GM21528 (cell line): ENCODE data around the gene PGLYRP2.

Experiments used
- ATAC-seq: cut with Tn5 transposase; IDR thresholded peaks from one replicate; pipeline ENCODE4 v1.9.1; 2021; ENCODE audit warnings: mild to moderate bottlenecking, moderate library complexity; ENCODE audit not compliant: unreplicated experiment, low FRiP score

PGLYRP2 gene

DNA sequence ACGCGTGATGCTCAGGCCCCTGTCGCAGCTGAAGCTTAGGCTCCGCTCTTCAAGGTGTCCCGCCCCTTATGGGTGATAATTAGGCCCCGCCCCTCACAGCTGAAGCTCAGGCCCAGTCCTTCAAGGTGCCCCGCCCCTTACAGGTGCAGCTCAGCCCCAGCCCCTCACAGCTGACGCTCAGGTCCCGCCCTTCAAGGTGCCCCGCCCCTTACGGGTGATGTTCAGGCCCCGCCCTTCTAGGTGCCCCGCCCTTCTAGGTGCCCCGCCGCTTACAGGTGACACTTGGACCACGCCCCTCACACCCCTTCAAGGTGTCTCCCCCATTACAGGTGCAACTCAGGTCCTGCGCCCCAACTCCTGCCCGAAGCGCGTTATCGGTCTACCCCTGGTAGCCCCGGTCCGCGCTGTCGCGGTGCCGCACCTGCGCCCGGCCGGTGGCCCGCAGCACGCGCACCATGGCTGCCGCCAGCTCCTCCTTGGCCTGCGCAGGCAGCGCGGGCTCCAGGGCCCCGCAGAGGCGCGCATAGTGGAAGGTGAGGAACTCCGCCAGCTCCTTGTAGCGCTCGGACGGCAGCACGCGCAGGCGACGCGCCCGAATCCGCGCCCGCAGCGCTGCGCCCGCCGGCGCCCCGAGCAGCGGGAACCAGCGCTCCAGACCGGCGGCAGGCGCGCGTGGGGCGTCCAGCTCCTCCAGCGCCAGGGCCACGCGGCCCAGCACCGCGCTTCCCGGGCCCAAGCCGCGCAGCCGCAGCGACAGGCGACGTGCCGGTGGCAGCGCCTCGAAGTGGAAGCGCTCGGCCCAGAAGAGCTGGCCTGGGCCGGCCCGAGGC is 22.2 kb downstream of the PGLYRP2 start:
- ATAC-seq, result no peak

DNA sequence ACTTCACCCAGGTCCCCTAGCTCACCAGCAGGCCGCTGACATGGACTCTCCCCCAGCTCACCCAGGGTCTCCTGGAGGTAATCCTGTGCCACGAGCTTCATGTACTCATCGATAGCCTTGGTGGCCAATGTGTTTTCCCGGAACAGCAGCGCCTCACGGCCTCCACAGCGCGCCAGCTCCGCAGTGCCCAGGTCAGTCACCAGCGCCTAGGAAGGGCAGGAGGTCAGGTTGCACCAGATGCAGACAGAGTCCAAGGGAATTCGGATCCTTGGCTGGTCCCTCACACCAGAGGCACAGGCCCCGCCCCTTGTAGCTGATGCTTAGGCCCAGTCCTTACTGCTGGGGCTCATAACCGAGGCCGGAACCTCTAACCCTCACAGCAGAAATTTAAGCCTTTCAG is 22.9 kb downstream of the PGLYRP2 start:
- ATAC-seq, result no peak

DNA sequence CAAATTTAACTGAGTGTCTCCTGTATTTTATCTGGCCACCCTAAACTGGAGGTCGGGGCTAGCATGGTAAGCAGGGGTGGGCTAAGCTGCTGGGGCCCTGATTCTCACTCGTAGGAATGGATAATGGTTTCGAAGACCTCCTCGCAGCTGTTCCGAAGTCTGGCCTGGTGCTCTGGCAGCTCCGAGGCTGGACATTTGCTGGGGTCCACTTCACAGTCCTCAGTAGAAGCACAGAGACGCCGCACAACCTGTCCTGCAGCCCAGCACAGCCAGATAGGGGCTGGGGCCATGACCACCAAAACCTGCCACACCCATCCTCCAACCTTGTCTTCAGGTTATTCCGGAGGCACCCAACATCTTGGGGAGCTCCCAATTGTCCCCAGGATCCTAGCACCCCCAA is 23.3 kb downstream of the PGLYRP2 start:
- ATAC-seq, result no peak

DNA sequence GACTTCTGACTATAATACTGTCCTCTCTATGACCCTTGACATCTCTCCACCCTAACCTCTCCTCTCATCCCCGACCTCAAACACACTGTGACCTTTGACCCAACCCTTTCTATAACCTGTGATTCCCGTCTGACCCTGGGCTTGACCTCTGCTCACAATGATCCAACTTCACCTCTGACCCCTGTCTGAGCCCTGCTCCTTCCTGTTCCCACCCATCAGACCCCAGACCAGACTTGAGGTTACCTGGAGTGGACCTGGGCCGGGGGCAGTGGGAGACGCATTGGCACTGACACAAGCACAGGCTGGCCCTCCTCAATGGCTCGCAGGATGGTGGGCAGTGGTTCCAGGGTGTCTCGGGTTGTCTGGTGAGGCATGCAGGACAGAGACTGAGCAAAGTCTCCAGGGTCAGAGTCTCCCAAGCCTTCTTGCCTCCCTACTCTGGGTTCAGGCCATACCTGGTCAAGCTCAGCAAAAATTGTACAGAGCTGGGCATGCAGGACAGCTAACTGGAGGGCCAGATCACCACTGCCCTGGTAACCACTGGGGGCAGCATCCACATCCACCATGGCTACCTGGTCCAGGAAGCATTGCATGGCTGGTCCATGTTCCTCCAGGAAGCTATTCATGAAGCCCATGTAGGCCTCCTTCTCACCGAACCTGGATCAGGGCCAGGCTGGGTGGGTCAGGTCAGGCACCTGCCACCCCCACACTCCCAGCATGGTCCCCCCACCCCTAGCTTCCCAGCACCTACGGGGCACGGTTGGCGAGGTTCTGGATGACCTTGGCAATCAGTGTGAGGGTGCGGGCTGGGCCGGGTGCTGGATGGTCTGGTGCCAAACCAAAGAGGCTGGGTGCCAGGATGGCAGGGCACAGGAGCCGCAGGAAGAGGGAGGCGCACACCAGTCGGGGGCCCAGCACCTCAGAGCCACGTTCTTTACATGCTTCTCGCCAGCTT is 25.1 kb downstream of the PGLYRP2 start:
- no peak for ATAC-seq

DNA sequence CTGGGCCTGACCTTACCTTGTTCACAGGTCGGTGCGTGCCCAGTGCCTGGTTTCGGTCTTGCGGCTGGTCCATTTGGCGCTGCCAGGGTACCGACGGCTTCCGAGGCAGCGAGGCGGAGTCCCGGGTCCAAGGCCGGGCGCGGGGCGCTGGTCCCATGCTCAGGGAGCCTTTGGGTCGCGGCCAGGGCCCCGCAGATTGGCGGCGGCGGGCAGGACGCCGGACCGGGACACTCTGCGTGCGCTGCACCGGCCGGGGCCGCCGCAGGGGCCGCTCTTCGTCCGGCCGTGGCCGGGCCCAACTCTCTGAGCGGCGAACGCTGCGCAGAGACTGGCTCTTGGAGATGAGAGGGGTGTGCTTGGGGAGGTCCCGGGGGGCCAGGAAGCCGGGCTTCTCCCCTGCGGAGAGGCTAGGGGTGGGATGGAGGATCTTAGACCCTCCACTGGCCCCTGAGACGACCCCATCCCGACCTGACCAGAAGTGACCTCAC is 26.2 kb downstream of the PGLYRP2 start:
- ATAC-seq, result no peak

DNA sequence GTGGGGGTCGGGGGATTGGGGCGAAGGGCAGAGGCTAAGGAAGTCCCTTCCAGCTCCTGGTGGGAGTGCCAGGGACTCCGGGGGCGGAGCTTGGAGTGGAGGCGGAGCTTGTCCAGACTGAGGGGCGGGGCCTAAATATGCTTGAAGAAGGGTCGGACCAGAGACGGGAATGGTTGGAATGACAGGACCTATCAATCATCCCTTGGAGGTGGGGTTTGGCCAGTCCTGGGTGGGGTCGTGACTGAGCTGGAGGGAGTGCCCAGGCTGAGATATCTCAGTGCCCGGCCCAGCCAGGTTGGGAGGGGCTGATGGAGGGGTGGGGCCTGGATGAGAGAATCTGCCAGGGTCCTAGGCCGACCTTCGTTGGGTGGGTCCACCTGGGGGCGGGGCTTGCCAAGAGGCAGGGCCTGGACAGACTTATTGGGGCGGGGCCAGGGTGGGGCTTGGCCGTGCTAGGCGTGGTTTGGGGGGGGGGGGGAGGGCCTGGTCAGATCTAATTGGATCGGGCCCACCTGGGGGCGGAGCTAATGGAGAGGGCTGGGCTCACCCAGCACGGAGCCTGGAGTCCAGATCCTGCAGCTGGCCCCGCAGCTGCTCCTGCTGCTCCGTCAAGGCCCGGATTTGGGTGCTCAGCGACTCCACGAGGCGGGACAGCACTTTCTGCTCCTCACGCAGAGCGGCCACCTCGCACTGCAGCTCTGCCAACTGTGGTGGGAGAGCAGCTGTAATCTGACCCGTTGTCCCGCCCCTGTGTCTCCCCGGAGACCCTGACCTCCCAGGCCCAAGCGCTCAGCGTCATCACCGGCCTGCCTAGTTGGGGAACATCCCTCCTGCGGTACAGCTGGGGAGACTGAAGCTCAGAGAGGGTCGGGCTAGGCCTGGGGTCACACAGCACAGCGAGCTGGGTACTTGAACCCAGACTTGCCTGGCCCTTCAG is 26.9 kb downstream of the PGLYRP2 start:
- ATAC-seq, result no peak

DNA sequence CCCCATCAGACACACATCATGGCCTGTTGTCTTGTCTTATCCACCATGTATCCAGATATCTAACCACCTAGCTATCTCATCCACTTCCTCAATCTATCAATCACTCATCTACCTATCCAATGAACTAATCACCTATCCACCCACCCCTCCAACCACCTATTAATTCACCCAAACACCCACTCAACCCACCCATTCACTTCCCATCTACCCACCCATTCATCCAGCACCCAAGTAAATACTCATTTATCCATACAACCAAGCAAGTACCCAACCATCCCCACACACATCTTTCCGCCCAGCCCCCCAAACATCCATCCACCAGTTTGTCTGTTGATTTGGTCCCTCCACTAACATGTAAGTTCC is 28.8 kb downstream of the PGLYRP2 start:
- ATAC-seq, result no peak

DNA sequence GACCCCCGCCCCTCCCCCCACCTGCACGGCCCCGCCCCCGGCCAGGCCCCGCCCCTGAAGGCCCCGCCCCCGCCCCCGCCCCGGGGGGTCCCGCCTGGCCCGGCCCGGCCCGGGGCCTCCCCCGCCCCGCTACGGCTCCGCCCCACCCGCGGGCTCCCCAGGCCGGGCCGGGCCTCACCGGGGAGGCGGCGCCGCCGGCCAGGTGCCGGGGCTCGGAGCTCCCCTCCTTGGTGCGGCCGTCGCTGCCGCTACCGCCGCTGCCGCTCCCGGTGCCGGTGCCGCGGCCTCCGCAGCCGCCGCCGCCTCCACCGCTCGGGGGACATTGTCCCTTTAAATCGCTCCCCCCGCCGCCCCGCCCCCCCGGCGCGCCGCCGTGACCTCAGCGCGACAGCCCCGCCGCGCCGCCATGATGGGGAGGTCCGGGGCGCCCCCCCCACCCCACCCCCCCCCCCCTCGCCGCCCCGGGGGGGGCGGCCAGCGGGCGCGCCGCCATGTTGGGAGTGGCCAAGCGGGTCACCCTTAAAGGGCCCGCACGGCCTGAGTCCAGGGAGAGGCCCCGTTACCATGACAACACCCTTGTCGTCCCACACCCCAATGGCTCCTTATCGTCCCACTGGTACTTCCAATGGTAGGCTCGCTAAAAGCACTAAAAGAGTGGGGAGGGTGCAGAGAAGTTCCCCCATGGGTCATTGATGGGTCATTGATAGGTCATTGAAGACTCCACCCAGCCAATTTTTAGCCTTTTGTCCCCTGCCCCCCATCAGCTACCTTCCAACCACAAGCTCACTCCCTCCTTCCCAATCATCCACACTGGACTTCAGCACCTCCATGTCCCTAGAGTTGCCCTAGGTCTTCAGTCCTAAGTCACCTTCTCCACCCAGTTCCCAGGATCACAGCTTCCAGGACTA is 29.4 kb downstream of the PGLYRP2 start, which contains the start of gene WIZ:
Gene WIZ (minus strand): TSS at position 337 of the 908 bp plus-strand sequence. CDS start 1,649 bp downstream, outside the sequence.
- ATAC-seq, result no peak

DNA sequence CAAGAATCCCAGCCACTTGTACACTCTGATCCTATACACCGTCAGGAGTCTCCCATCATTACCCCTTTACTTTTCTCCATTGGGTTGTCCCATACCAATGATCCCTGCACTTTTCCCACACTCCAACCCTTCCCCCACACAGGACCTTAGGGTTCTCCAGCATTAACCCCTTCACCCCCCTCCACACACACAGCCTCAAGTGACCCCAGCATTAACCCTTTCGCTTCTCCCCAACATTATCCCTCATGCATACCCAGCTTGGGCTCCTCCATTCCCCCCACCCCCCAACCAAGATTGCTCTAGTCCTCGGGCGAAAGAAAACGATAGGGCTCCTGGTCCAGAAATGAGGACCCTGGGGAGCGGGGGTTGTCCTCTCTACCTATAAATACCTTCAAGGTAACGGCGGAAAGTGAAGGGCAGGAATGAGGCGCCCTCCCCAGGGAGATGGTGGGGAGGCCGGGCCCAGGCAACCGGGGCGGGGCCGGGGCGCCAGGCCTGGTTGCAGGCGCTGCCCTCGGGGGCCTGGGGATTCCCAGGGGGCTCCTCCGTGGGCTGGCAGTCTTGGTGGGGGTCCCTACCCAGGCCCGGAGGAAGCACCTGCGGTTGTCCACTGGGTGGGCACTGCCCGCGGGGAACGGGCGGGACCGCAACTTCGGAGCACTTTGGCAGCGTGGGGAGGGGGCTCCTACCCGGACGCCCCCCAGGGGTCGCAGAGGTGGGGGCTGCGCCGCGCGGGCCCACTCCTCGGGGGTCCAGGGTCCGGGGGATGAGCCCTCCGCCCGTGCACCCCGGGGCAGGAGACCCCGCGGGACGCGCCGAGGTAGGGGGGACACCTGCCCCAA is 30.3 kb downstream of the PGLYRP2 start:
- no peak for ATAC-seq

DNA sequence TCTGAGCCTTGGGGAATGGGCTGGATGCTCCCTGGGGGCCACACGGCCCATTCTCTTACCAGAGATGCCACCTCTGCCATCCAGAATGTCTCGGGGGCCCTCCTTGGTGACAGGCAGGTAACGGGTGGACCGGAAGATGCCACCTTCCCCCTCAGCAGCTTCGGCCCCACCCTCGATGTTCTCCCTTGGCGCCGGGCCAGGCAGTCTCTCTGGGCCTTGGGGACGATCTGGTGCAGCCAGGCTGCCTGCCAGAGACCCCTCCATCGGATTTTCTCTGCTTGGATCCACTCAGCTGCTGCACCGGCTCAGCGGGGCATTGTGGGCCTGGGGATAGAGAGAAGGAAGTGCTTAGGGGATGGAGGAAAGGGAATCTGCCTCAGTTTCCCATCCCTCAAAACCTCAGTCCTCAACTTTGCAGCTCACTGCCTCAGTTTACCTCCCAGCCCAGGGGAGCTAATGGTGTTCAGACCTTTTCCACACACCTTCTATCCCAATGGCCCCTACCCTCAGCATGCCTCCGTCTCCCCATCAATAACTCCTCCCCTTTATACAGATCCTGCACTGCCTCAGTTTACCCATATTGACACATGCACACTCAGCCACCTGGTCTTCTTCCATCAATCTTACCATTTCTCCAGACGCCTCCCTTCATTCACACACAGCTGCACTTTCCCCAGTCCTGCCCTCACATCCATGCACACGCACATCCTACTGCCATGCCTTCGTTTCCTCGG is 31.1 kb downstream of the PGLYRP2 start:
- no peak for ATAC-seq

DNA sequence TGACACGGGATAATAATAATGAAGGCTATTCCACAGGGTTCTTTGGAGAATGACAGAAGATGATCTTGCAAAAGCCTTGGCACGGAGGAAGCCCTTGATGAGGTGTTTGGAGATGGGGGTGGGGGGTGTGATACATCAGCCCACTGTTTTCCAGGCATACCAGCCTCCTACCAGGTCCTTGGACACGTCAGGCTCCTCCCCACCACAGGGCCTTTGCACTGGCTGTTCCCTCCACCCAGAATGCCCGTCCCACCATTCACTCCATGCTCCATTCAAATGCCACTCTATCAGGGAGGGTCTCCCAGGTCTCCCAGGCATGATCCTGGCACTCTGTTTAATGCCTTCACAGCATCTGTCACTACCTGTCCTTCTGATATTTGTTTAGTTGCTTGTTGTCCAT is 32.2 kb downstream of the PGLYRP2 start:
- ATAC-seq, result no peak

DNA sequence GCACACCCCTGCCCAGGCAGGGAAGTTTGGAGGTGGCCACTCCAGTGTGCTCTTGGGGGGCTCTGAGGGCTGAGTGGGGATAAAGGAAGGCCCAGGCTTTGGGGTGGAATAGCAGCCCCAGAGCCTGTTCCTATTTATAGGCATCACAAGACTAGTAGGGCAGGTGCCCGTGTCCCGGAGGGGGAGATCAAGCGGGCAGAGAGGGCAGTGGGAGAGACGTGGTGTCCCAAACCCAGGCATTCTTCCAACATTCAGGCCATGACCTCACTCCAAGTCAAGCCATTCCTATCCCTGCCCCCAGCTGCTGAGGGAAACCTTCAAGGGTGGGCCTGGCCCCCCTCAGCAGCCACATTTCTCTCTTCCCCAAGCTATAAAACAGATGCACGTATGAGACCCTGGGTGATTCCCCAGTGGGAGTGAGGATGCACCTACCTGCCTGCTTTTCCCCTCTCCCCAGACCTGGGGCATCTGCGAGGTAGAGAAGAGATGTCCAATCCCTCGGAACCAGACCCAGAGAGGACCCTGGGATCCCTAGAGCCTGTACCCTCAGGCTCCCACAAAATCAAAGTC is 33.4 kb downstream of the PGLYRP2 start:
- no peak for ATAC-seq

DNA sequence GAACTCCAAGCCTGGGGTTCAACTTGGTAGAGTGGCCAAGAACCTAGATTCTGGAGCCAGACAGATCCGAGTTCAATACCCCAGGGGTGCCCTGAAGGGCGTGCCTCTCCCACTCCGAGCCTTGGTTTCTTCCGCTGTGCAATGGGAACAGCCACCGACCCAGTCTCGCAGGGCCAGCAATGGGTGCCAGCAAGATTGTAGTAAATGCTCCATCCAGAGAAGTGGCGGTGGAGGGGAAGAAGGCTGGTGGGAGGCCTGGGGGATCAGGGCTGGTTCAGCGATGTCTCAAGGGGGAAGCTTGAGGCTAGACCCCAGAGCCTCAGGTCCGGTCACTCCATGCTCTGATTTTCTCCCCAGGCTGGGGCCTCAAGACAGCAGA is 34.1 kb downstream of the PGLYRP2 start:
- ATAC-seq, result no peak

DNA sequence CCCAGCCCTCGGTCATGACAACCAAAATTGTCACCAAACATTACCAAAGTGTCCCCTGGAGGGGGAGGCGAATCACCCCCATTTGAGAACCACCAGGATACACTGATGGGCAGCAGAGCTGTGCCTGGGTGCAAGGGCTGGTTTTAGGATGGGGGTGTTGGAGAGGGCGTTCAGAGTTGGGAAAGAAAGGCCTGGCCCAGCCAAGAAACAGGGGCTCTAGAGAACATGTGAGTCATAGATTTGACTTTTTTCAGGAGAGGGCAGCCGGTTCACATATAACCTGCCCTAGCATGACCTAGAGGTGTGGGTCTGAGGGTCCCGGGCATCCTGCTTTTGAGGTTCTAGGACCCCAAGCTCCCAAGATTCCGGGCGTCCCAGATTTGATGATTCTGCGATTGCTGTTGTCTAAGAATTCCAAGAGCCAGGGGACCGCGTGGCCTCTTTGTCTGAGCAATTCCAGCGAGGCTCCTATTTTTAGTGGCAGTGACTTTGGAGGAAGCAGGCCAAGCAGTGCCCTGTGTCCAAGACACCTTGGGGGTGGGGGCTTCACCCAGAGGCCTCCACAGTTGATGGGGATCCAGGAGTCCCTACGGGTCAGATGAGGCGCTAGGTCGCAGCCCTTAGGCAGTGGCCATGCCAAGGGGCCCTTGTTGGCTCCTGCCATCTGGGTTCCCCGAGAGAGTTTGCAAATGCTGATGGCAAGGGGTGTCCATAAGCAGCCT is 34.6 kb downstream of the PGLYRP2 start:
- ATAC-seq, result no peak

DNA sequence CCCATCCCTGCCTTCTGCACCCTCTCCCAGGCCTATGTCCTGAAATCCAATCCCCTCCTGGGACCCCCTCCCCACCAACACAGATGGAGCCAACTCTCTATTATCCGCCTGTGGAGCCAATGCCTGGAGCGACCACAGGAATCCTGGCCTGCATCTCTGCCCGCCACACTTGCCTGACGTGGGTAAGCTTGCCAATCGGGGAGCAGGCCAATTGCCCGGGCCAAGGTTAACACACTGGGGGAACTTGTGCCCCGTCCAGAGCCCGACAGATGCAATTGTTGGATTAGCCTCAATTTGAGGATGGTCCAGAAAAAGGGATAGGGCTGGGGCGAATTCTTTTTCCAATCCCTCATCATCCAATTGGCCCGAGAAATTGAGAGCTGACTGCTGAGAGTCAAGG is 35.5 kb downstream of the PGLYRP2 start:
- ATAC-seq, result no peak

DNA sequence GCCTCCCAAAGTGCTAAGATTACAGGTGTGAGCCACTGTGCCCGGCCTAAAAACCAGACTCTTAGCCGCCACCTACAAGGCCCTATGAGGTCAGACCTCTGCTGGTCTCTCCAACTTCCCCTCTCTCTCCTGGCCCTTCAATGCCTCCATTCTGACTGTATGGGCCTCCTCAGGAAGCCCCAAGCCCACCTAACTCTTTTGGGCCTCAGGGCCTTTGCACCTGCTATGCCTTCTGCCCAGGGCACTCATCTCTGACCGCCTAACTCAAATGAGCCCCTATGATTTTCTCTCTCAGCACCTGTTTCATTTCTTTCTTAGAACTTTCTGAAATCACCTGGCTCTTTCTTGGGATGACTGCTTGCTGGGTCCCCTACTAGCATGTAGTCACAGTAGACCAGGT is 36.0 kb downstream of the PGLYRP2 start:
- ATAC-seq, result no peak
